Measurements from ENCODE around the gene NF1. TPM values are rescaled to one million over a fixed set of nuclear protein-coding genes. Genes with fewer than 3 reads are reported as not detected.
"Not testable (repeated sequence)": the region's sequence is repeated elsewhere in the genome, so short reads cannot be mapped to it uniquely, and the experiment has no call there.

Gene NF1
- total RNA-seq, 5 donors from 2014 or later (not counting 1 experiment from before 2014, with no cell fraction given): 30.8 to 32.6 (median 31.8) TPM

- no CpG with 5 or more reads among the region's 1 CpG for WGBS (ENCODE audit: insufficient coverage)
- no peak for DNase-seq
- H3K27me3 Mint-ChIP-seq: no peaks in the 10 kb centered on the region
- H3K27ac ChIP-seq (ENCODE audit: low read length): no peak overlapping the region
- H3K4me3 Mint-ChIP-seq: no peak overlapping the region
- no peak overlapping the region for H3K4me3 ChIP-seq (ENCODE audit: control insufficient read depth in 1 of 2, extremely low read depth in 1 of 2, low read length in 1 of 2)
- H3K9me3 Mint-ChIP-seq: no peaks in the 10 kb centered on the region
- no peaks in the 10 kb centered on the region for H3K4me1 ChIP-seq (ENCODE audit: control insufficient read depth in 1 of 2, extremely low read depth in 1 of 2, insufficient read depth in 2 of 2, low read length in 2 of 2)
- ChIA-PET POLR2A (no interaction called here), CTCF (interaction anchor here in 1 of 2 donors (0.6 kb wide), 1 partner anchor 508 kb away, joined by 3 read pairs; no protein-coding TSS in a partner anchor)
- H3K36me3 Mint-ChIP-seq: peaks cover 13% of the 10 kb centered on the region
- no peak overlapping the region for H3K27ac Mint-ChIP-seq
- H3K36me3 ChIP-seq (ENCODE audit: control insufficient read depth in 2 of 2, extremely low read depth in 1 of 2, insufficient read depth in 1 of 2, low read length in 1 of 2): no peaks in the 10 kb centered on the region
- no peaks in the 10 kb centered on the region for H3K27me3 ChIP-seq (replicated peaks in 1 of 2; ENCODE audit: control insufficient read depth in 2 of 2, extremely low read depth in 1 of 2, insufficient read depth in 2 of 2, low read length in 1 of 2)
- H3K4me1 Mint-ChIP-seq: peaks cover 0 to 4% (median 3%) of the 10 kb centered on the region in 3 donors
- ATAC-seq (replicated peaks in 1 of 4): no peak
- no peaks in the 10 kb centered on the region for H3K9me3 ChIP-seq
Measured at GRCh38 chr17:31252741-31253140, 158.0 kb downstream of the NF1 start.

DNA sequence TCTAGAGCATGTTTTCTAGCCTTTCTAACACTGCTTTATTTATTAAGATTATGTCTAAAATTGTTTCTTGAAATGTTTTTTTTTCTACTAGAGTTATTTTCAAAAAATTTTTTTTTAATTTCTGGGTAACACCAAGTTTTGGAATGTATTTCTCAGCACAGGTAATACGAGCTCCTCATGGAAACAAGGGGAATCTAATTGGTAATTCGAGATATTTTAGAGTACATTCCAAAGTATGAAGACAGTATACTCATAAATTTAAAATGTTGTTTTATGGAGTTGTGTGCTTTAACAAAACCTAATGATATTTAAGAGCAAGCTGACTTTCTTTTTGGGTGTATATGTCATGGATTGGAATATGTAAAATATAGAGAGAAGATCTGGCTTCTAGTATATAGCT is 159.9 kb downstream of the NF1 start:
- no peak overlapping the region for H3K4me3 Mint-ChIP-seq
- H3K27me3 ChIP-seq (replicated peaks in 1 of 2; ENCODE audit: control insufficient read depth in 2 of 2, extremely low read depth in 1 of 2, insufficient read depth in 2 of 2, low read length in 1 of 2): no peaks in the 10 kb centered on the region
- WGBS (ENCODE audit: insufficient coverage): no CpG with 5 or more reads among the region's 2 CpGs
- H3K9me3 Mint-ChIP-seq: no peaks in the 10 kb centered on the region
- DNase-seq: no peak
- H3K4me1 Mint-ChIP-seq: peaks cover 0 to 4% (median under 1%) of the 10 kb centered on the region in 3 donors
- peaks cover 6% of the 10 kb centered on the region for H3K36me3 Mint-ChIP-seq
- CTCF ChIA-PET: interaction anchor here in 1 of 2 donors (1.1 kb wide), 1 partner anchor 62 kb away, joined by 3 read pairs; no protein-coding TSS in a partner anchor
- POLR2A ChIA-PET: interaction anchor here in 1 of 2 donors (0.7 kb wide), 1 partner anchor 1784 kb away, joined by 6 read pairs; no protein-coding TSS in a partner anchor
- H3K27me3 Mint-ChIP-seq: no peaks in the 10 kb centered on the region
- H3K27ac Mint-ChIP-seq: no peak overlapping the region
- no peaks in the 10 kb centered on the region for H3K4me1 ChIP-seq (ENCODE audit: control insufficient read depth in 1 of 2, extremely low read depth in 1 of 2, insufficient read depth in 2 of 2, low read length in 2 of 2)
- no peaks in the 10 kb centered on the region for H3K36me3 ChIP-seq (ENCODE audit: control insufficient read depth in 2 of 2, extremely low read depth in 1 of 2, insufficient read depth in 1 of 2, low read length in 1 of 2)
- H3K27ac ChIP-seq (ENCODE audit: low read length): no peak overlapping the region
- no peak for ATAC-seq (replicated peaks in 1 of 4)
- H3K4me3 ChIP-seq (ENCODE audit: control insufficient read depth in 1 of 2, extremely low read depth in 1 of 2, low read length in 1 of 2): no peak overlapping the region
- H3K9me3 ChIP-seq: no peaks in the 10 kb centered on the region

- Mint-ChIP-seq H3K27ac (no peak overlapping the region), H3K27me3 (no peaks in the 10 kb centered on the region), H3K9me3 (no peaks in the 10 kb centered on the region), H3K4me1 (no peaks in the 10 kb centered on the region), H3K4me3 (no peak overlapping the region), H3K36me3 (peaks cover 21% of the 10 kb centered on the region)
- no peaks in the 10 kb centered on the region for H3K9me3 ChIP-seq
- H3K27me3 ChIP-seq (replicated peaks in 1 of 2; ENCODE audit: control insufficient read depth in 2 of 2, extremely low read depth in 1 of 2, insufficient read depth in 2 of 2, low read length in 1 of 2): no peaks in the 10 kb centered on the region
- H3K4me3 ChIP-seq (ENCODE audit: control insufficient read depth in 1 of 2, extremely low read depth in 1 of 2, low read length in 1 of 2): no peak overlapping the region
- H3K36me3 ChIP-seq (ENCODE audit: control insufficient read depth in 2 of 2, extremely low read depth in 1 of 2, insufficient read depth in 1 of 2, low read length in 1 of 2): no peaks in the 10 kb centered on the region
- ATAC-seq (replicated peaks in 1 of 4): no peak
- H3K4me1 ChIP-seq (ENCODE audit: control insufficient read depth in 1 of 2, extremely low read depth in 1 of 2, insufficient read depth in 2 of 2, low read length in 2 of 2): no peaks in the 10 kb centered on the region
- ChIA-PET CTCF (no interaction called here), POLR2A (no interaction called here)
- no peak overlapping the region for H3K27ac ChIP-seq (ENCODE audit: low read length)
- WGBS (ENCODE audit: insufficient coverage): no CpG with 5 or more reads among the region's 3 CpGs
- no peak for DNase-seq
Measured at GRCh38 chr17:31256936-31257335, 162.2 kb downstream of the NF1 start.

- no peaks in the 10 kb centered on the region for H3K27me3 ChIP-seq (replicated peaks in 1 of 2; ENCODE audit: control insufficient read depth in 2 of 2, extremely low read depth in 1 of 2, insufficient read depth in 2 of 2, low read length in 1 of 2)
- H3K27ac ChIP-seq (ENCODE audit: low read length): no peak overlapping the region
- Mint-ChIP-seq H3K4me3 (no peak overlapping the region), H3K27me3 (no peaks in the 10 kb centered on the region), H3K4me1 (no peaks in the 10 kb centered on the region), H3K9me3 (no peaks in the 10 kb centered on the region), H3K36me3 (peaks cover 20% of the 10 kb centered on the region), H3K27ac (no peak overlapping the region)
- H3K4me1 ChIP-seq (ENCODE audit: control insufficient read depth in 1 of 2, extremely low read depth in 1 of 2, insufficient read depth in 2 of 2, low read length in 2 of 2): no peaks in the 10 kb centered on the region
- peaks cover 0 to 1% of the 10 kb centered on the region in 2 donors for H3K36me3 ChIP-seq (ENCODE audit: control insufficient read depth in 2 of 2, extremely low read depth in 1 of 2, insufficient read depth in 1 of 2, low read length in 1 of 2)
- DNase-seq (no peak), ATAC-seq (replicated peaks in 1 of 4) (no peak)
- H3K4me3 ChIP-seq (ENCODE audit: control insufficient read depth in 1 of 2, extremely low read depth in 1 of 2, low read length in 1 of 2): no peak overlapping the region
- H3K9me3 ChIP-seq: no peaks in the 10 kb centered on the region
- CTCF ChIA-PET: no interaction called here
- 100% methylated on average over 2 of the region's 3 CpGs for WGBS (ENCODE audit: insufficient coverage)
- POLR2A ChIA-PET: no interaction called here
Measured at GRCh38 chr17:31260151-31260550, 165.4 kb downstream of the NF1 start.

- no peaks in the 10 kb centered on the region for H3K27me3 Mint-ChIP-seq
- Histone ChIP-seq H3K4me3 (ENCODE audit: control insufficient read depth in 1 of 2, extremely low read depth in 1 of 2, low read length in 1 of 2) (no peak overlapping the region), H3K9me3 (no peaks in the 10 kb centered on the region), H3K27ac (ENCODE audit: low read length) (no peak overlapping the region), H3K4me1 (ENCODE audit: control insufficient read depth in 1 of 2, extremely low read depth in 1 of 2, insufficient read depth in 2 of 2, low read length in 2 of 2) (no peaks in the 10 kb centered on the region), H3K27me3 (replicated peaks in 1 of 2; ENCODE audit: control insufficient read depth in 2 of 2, extremely low read depth in 1 of 2, insufficient read depth in 2 of 2, low read length in 1 of 2) (no peaks in the 10 kb centered on the region), H3K36me3 (ENCODE audit: control insufficient read depth in 2 of 2, extremely low read depth in 1 of 2, insufficient read depth in 1 of 2, low read length in 1 of 2) (peaks cover 0 to 3% of the 10 kb centered on the region in 2 donors)
- WGBS (ENCODE audit: insufficient coverage): no CpG with 5 or more reads among the region's 1 CpG
- H3K36me3 Mint-ChIP-seq: peaks cover 21% of the 10 kb centered on the region
- H3K4me1 Mint-ChIP-seq: no peaks in the 10 kb centered on the region
- DNase-seq (no peak), ATAC-seq (replicated peaks in 1 of 4) (no peak)
- H3K9me3 Mint-ChIP-seq: no peaks in the 10 kb centered on the region
- POLR2A ChIA-PET: interaction anchor here in 1 of 2 donors (0.6 kb wide), 1 partner anchor 50 kb away, joined by 3 read pairs; no protein-coding TSS in a partner anchor
- H3K4me3 Mint-ChIP-seq: no peak overlapping the region
- H3K27ac Mint-ChIP-seq: no peak overlapping the region
- CTCF ChIA-PET: interaction anchor here in 1 of 2 donors (0.7 kb wide), 1 partner anchor 29 kb away, joined by 4 read pairs; no protein-coding TSS in a partner anchor
Measured at GRCh38 chr17:31261601-31262000, 166.8 kb downstream of the NF1 start.

DNA sequence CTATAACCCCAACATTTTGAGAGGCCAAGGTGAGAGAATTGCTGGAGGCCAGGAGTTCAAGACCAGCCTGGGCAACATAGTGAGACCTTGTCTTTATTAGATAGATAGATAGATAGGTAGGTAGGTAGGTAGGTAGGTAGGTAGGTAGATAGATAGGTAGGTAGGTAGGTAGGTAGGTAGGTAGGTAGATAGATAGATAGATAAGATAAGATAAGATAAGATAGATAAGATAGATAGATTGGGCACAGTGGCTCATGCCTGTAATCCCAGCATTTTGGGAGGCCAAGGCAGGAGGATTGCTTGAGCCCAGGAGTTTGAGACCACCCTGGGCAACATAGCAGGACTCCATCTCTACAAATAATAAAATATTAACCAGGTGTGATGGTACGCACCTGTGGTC is 168.1 kb downstream of the NF1 start:
- H3K4me3 ChIP-seq (ENCODE audit: control insufficient read depth in 1 of 2, extremely low read depth in 1 of 2, low read length in 1 of 2); DNase-seq; H3K27ac ChIP-seq (ENCODE audit: low read length); POLR2A ChIA-PET; H3K9me3 ChIP-seq; H3K9me3 Mint-ChIP-seq; ATAC-seq (replicated peaks in 1 of 4); H3K36me3 ChIP-seq (ENCODE audit: control insufficient read depth in 2 of 2, extremely low read depth in 1 of 2, insufficient read depth in 1 of 2, low read length in 1 of 2); H3K4me1 ChIP-seq (ENCODE audit: control insufficient read depth in 1 of 2, extremely low read depth in 1 of 2, insufficient read depth in 2 of 2, low read length in 2 of 2); H3K27me3 Mint-ChIP-seq; CTCF ChIA-PET; H3K27ac Mint-ChIP-seq; H3K4me1 Mint-ChIP-seq; H3K4me3 Mint-ChIP-seq; H3K27me3 ChIP-seq (replicated peaks in 1 of 2; ENCODE audit: control insufficient read depth in 2 of 2, extremely low read depth in 1 of 2, insufficient read depth in 2 of 2, low read length in 1 of 2): not testable (repeated sequence)
- H3K36me3 Mint-ChIP-seq: peaks cover 29% of the 10 kb centered on the region
- WGBS (ENCODE audit: insufficient coverage): no CpG with 5 or more reads among the region's 1 CpG

GRCh38 chr17:31266042-31266441 is 171.3 kb downstream of the NF1 start:
- DNase-seq (peak in 16 of 35 experiments; percentile 3 to 49 (median 8)), ATAC-seq (replicated peaks in 1 of 4) (no peak)
- no peaks in the 10 kb centered on the region for H3K4me1 Mint-ChIP-seq
- H3K36me3 Mint-ChIP-seq: peaks cover 32% of the 10 kb centered on the region
- no peaks in the 10 kb centered on the region for H3K27me3 Mint-ChIP-seq
- 70% methylated on average over 2 of the region's 2 CpGs for WGBS (ENCODE audit: insufficient coverage)
- H3K36me3 ChIP-seq (ENCODE audit: control insufficient read depth in 2 of 2, extremely low read depth in 1 of 2, insufficient read depth in 1 of 2, low read length in 1 of 2): peaks cover 0 to 9% of the 10 kb centered on the region in 2 donors
- no peak overlapping the region for H3K4me3 ChIP-seq (ENCODE audit: control insufficient read depth in 1 of 2, extremely low read depth in 1 of 2, low read length in 1 of 2)
- H3K9me3 Mint-ChIP-seq: no peaks in the 10 kb centered on the region
- no peak overlapping the region for H3K4me3 Mint-ChIP-seq
- CTCF ChIA-PET: interaction anchor here (0.6 to 1.4 kb wide), 5 partner anchors 12 to 227 kb away, joined by 3 to 4 read pairs (median 3); no protein-coding TSS in a partner anchor
- H3K27me3 ChIP-seq (replicated peaks in 1 of 2; ENCODE audit: control insufficient read depth in 2 of 2, extremely low read depth in 1 of 2, insufficient read depth in 2 of 2, low read length in 1 of 2): no peaks in the 10 kb centered on the region
- H3K4me1 ChIP-seq (ENCODE audit: control insufficient read depth in 1 of 2, extremely low read depth in 1 of 2, insufficient read depth in 2 of 2, low read length in 2 of 2): no peaks in the 10 kb centered on the region
- no peak overlapping the region for H3K27ac ChIP-seq (ENCODE audit: low read length)
- no peak overlapping the region for H3K27ac Mint-ChIP-seq
- POLR2A ChIA-PET: no interaction called here
- H3K9me3 ChIP-seq: no peaks in the 10 kb centered on the region
